ENCODE data around the gene CCDC196. TPM values are rescaled to one million over a fixed set of nuclear protein-coding genes. Genes with fewer than 3 reads are reported as not detected.

CCDC196 gene
- polyA plus RNA-seq, 1 of the 3 experiments (the other 2 are of a cell fraction): not detected

DNA sequence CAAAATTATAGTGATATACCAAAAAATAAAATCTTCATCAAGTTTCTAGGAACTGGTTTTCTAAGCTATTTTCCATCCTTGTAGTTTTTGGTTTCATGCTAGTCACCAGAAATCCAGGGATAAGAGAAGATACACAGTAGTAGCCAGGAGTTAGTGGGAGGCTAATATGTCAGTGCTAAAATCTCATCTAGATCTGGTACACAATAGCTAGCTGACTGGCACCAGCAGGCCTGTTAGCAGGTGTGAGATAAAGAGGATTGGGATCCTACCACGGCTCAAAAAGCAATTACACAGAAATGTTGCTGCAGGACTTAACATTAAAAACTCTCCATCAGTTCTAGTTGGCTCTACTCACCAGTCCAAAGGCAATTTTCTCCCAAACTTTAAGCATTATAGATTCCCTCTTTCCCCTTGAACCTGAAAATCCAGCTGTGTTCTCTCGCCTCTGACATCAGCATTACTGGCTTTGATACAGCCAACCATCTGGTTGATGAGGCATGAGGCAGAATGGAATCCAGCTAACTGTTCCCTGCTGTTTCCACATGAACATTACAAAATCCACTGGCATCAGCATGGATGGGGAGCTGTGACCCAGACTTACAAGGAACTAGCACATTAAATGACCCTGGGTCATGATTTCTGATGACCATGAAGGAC is 41.8 kb upstream of the CCDC196 start:
- no peaks in the 10 kb centered on the region for H3K27me3 ChIP-seq (ENCODE audit: insufficient read depth)
- DNase-seq: no peak
- no peaks in the 10 kb centered on the region for H4K20me1 ChIP-seq (ENCODE audit: insufficient read depth)
- no peak overlapping the region for H3K9ac ChIP-seq
- no peaks in the 10 kb centered on the region for H3F3A ChIP-seq (replicated peaks; ENCODE audit: insufficient read depth)
- H3K9me3 ChIP-seq: peaks cover 2% of the 10 kb centered on the region; the same call in 1 of the 2 replicates
- H3K36me3 ChIP-seq (replicated peaks in 1 of 2; ENCODE audit: control insufficient read depth in 1 of 2, insufficient read depth in 2 of 2, low read length in 1 of 2): no peaks in the 10 kb centered on the region
- H2AFZ ChIP-seq (ENCODE audit: low read depth): no peak overlapping the region
- 40% methylated on average over 2 of the region's 2 CpGs for WGBS (ENCODE audit: low lambda C conversion rate)
- ChIA-PET CTCF (interaction anchor here (0.6 to 1.1 kb wide), 4 partner anchors 16 to 344 kb away, joined by 3 read pairs; no protein-coding TSS in a partner anchor), POLR2A (no interaction called here)
- H3K4me2 ChIP-seq: no peak overlapping the region
- H3K4me1 ChIP-seq (ENCODE audit: control insufficient read depth in 1 of 2, insufficient read depth in 2 of 2, low read depth in 1 of 2, low read length in 1 of 2): peaks cover 0 to 3% of the 10 kb centered on the region in 2 experiments; a peak in 1 of 4 replicates
- H3K4me3 ChIP-seq (ENCODE audit: low read depth in 2 of 2, low read length in 1 of 2): no peak overlapping the region
- H3K27ac ChIP-seq (ENCODE audit: low read depth in 2 of 2, low read length in 1 of 2): no peak overlapping the region
- H3K79me2 ChIP-seq (ENCODE audit: insufficient read depth): no peaks in the 10 kb centered on the region
- TF ChIP-seq, protein P1, sequence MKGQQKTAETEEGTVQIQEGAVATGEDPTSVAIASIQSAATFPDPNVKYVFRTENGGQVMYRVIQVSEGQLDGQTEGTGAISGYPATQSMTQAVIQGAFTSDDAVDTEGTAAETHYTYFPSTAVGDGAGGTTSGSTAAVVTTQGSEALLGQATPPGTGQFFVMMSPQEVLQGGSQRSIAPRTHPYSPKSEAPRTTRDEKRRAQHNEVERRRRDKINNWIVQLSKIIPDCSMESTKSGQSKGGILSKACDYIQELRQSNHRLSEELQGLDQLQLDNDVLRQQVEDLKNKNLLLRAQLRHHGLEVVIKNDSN (IDR thresholded peaks at IDR 0.05; ENCODE audit: borderline replicate concordance, low read depth): no peak
- no peak for TF ChIP-seq MXI1 (IDR thresholded peaks at IDR 0.05; ENCODE audit: low read depth, low read length)
- H3K9me2 ChIP-seq: no peaks in the 10 kb centered on the region

DNA sequence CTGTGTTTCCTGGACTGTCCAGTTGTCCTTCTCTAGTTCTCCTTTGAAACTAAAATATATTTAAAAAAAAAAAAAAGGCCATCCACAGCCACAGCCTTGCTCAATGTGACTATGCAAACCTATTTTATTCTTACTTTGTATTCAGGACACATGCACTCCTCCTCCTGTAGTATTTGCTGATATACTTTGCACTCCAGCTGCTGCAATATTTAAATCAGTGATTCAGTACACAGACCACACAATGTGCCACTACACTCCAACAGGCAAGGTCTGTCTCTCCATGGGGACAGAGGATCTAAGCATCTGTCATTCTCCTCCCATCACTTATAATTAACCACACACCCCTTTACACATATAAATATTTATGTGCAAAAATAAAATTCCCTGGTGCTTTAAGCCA is 40.2 kb upstream of the CCDC196 start:
- Histone ChIP-seq H3K4me3 (ENCODE audit: low read depth in 2 of 2, low read length in 1 of 2) (no peak overlapping the region), H3K79me2 (ENCODE audit: insufficient read depth) (no peaks in the 10 kb centered on the region), H4K20me1 (ENCODE audit: insufficient read depth) (no peaks in the 10 kb centered on the region), H2AFZ (ENCODE audit: low read depth) (no peak overlapping the region), H3F3A (replicated peaks; ENCODE audit: insufficient read depth) (no peaks in the 10 kb centered on the region), H3K27me3 (ENCODE audit: insufficient read depth) (no peaks in the 10 kb centered on the region), H3K4me2 (no peak overlapping the region), H3K9me3 (no peaks in the 10 kb centered on the region), H3K27ac (ENCODE audit: low read depth in 2 of 2, low read length in 1 of 2) (no peak overlapping the region), H3K9me2 (no peaks in the 10 kb centered on the region), H3K9ac (no peak overlapping the region), H3K36me3 (replicated peaks in 1 of 2; ENCODE audit: control insufficient read depth in 1 of 2, insufficient read depth in 2 of 2, low read length in 1 of 2) (no peaks in the 10 kb centered on the region), H3K4me1 (ENCODE audit: control insufficient read depth in 1 of 2, insufficient read depth in 2 of 2, low read depth in 1 of 2, low read length in 1 of 2) (peaks cover 0 to 3% of the 10 kb centered on the region in 2 experiments; a peak in 1 of 4 replicates)
- ChIA-PET CTCF (no interaction called here), POLR2A (no interaction called here)
- TF ChIP-seq GATA2 (CRISPR knock-in tag; IDR thresholded peaks at IDR 0.05) (no peak), FOXM1 (IDR thresholded peaks at IDR 0.05; ENCODE audit: low read depth) (no peak), EZH2phosphoT487 (IDR thresholded peaks at IDR 0.05; ENCODE audit: borderline replicate concordance, low read depth) (no peak), MXI1 (IDR thresholded peaks at IDR 0.05; ENCODE audit: low read depth, low read length) (no peak)
- no peak for DNase-seq

DNA sequence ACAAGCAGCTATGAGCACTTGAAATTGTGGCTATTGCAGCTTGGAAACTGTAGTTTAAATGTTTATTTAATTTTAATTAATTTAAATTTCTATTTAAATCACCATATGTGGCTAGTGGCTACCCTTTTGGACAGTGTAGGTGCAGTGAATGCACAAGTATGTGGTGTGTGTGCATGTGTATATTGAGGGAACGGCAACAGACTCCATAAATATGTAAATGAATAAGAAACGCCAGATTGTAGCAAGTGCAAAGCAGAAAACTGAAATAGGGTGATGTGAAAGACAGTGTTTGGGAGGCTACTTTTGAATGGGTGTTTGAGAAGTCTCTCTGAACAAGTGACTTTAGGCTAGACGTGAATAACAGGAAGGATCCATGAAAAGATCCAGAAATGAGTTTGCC is 32.7 kb upstream of the CCDC196 start:
- Histone ChIP-seq H2AFZ (ENCODE audit: low read depth) (no peak overlapping the region), H3K4me3 (ENCODE audit: low read depth in 2 of 2, low read length in 1 of 2) (no peak overlapping the region), H3K27me3 (ENCODE audit: insufficient read depth) (no peaks in the 10 kb centered on the region), H3K27ac (ENCODE audit: low read depth in 2 of 2, low read length in 1 of 2) (no peak overlapping the region), H4K20me1 (ENCODE audit: insufficient read depth) (no peaks in the 10 kb centered on the region), H3K4me1 (ENCODE audit: control insufficient read depth in 1 of 2, insufficient read depth in 2 of 2, low read depth in 1 of 2, low read length in 1 of 2) (no peaks in the 10 kb centered on the region), H3F3A (replicated peaks; ENCODE audit: insufficient read depth) (no peaks in the 10 kb centered on the region), H3K9me2 (no peaks in the 10 kb centered on the region), H3K4me2 (no peak overlapping the region), H3K79me2 (ENCODE audit: insufficient read depth) (no peaks in the 10 kb centered on the region), H3K9ac (no peak overlapping the region), H3K36me3 (replicated peaks in 1 of 2; ENCODE audit: control insufficient read depth in 1 of 2, insufficient read depth in 2 of 2, low read length in 1 of 2) (no peaks in the 10 kb centered on the region), H3K9me3 (no peaks in the 10 kb centered on the region)
- 44% methylated on average over 3 of the region's 3 CpGs for WGBS (ENCODE audit: low lambda C conversion rate)
- ChIA-PET CTCF (no interaction called here), POLR2A (no interaction called here)
- DNase-seq: no peak
- TF ChIP-seq EZH2phosphoT487 (IDR thresholded peaks at IDR 0.05; ENCODE audit: borderline replicate concordance, low read depth) (no peak), ELF1 (IDR thresholded peaks at IDR 0.05) (no peak), TEAD4 (IDR thresholded peaks at IDR 0.05; ENCODE audit: borderline replicate concordance, insufficient read depth) (no peak), SMC3 (IDR thresholded peaks at IDR 0.05; ENCODE audit: low read depth, low read length) (no peak), USF2 (IDR thresholded peaks at IDR 0.05; ENCODE audit: borderline replicate concordance, low read depth, low read length) (no peak), RCOR1 (IDR thresholded peaks at IDR 0.05; ENCODE audit: low read length) (no peak)
- TF ChIP-seq, protein P2, sequence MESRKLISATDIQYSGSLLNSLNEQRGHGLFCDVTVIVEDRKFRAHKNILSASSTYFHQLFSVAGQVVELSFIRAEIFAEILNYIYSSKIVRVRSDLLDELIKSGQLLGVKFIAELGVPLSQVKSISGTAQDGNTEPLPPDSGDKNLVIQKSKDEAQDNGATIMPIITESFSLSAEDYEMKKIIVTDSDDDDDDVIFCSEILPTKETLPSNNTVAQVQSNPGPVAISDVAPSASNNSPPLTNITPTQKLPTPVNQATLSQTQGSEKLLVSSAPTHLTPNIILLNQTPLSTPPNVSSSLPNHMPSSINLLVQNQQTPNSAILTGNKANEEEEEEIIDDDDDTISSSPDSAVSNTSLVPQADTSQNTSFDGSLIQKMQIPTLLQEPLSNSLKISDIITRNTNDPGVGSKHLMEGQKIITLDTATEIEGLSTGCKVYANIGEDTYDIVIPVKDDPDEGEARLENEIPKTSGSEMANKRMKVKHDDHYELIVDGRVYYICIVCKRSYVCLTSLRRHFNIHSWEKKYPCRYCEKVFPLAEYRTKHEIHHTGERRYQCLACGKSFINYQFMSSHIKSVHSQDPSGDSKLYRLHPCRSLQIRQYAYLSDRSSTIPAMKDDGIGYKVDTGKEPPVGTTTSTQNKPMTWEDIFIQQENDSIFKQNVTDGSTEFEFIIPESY (IDR thresholded peaks at IDR 0.05; ENCODE audit: borderline replicate concordance, low read depth): no peak
- TF ChIP-seq, protein P1 (IDR thresholded peaks at IDR 0.05; ENCODE audit: borderline replicate concordance, low read depth): no peak
- TF ChIP-seq, protein P3, sequence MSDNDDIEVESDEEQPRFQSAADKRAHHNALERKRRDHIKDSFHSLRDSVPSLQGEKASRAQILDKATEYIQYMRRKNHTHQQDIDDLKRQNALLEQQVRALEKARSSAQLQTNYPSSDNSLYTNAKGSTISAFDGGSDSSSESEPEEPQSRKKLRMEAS (IDR thresholded peaks at IDR 0.05; ENCODE audit: low read depth): no peak
